H1 (cell line): Measurements from ENCODE around the gene CCDC121. TPM values are rescaled to one million over a fixed set of nuclear protein-coding genes. Genes with fewer than 3 reads are reported as not detected.

Experiments used
- CREB1 ChIP-seq: IDR thresholded peaks from 2 replicates; pipeline ENCODE4 v1.6.1; 2012; ENCODE audit warnings: inconsistent platforms
- SP2 ChIP-seq: IDR thresholded peaks from 2 replicates; pipeline ENCODE4 v1.6.1; 2012; ENCODE audit warnings: mild to moderate bottlenecking, low read length, inconsistent platforms
- polyA plus RNA-seq, 7 experiments: library from polyadenylated mRNA; depleted of rRNA in 3 of 7; stranded (reverse) in 5 of 7; unstranded in 2 of 7; fragments of >200 nt in 5 of 7; fragments of 200-250 nt in 2 of 7; gene quantifications; 1 replicate in 5 of 7; 2 replicates in 1 of 7; 4 replicates in 1 of 7; pipeline versions ENCODE4 v1.2.1 to v1.2.3, GENCODE V29; 2011 to 2013; ENCODE audit warnings: missing spikeins in 2 of 7, mixed read lengths in 2 of 7
- total RNA-seq: library from RNA; stranded (reverse); fragmentation: NEBNext Ultra II Directional; extraction: Animal tissue kit (Norgen Biotek cat#: 25700); gene quantifications from 2 replicates; pipeline ENCODE4 v1.2.1, GENCODE V29; 2021

CCDC121 gene
- total and polyA plus RNA-seq, 2 of the 8 experiments (the other 6 are each of a cell fraction or from before 2014, with no cell fraction given) = 0.68 to 1.5 TPM

- no peak for TF ChIP-seq SP2
- TF ChIP-seq CREB1 = no peak
Measured at GRCh38 chr2:27647737-27648136, 18.9 kb upstream of the CCDC121 start (continued).
